GM21528 (cell line): ENCODE results near the gene CADPS2.
A peak's percentile ranks its signal among the peaks of the same experiment; 100 is the strongest.

Experiments used
- ATAC-seq: cut with Tn5 transposase; IDR thresholded peaks from one replicate; pipeline ENCODE4 v1.9.1; 2021; ENCODE audit warnings: mild to moderate bottlenecking, moderate library complexity; ENCODE audit not compliant: unreplicated experiment, low FRiP score

The CADPS2 gene

GRCh38 chr7:122886357-122887081 is at the start of gene CADPS2:
Gene CADPS2 (minus strand): TSS chr7:122886460. CDS start chr7:122886337, 123 bp downstream.
- ATAC-seq: peak; percentile 81

- ATAC-seq: no peak
Measured at GRCh38 chr7:122935620-122936019, 49.4 kb upstream of the CADPS2 start.

GRCh38 chr7:122919643-122920181 is 33.5 kb upstream of the CADPS2 start:
- no peak for ATAC-seq

GRCh38 chr7:122914812-122915211 is 28.6 kb upstream of the CADPS2 start:
- ATAC-seq: no peak

- ATAC-seq: no peak
Measured at GRCh38 chr7:122913608-122914007, 27.3 kb upstream of the CADPS2 start.

- ATAC-seq: no peak
Measured at GRCh38 chr7:122902751-122903495, 16.7 kb upstream of the CADPS2 start.

- ATAC-seq: no peak
Measured at GRCh38 chr7:122901250-122901649, 15.0 kb upstream of the CADPS2 start.

- no peak for ATAC-seq
Measured at GRCh38 chr7:122896509-122896908, 10.2 kb upstream of the CADPS2 start.

- ATAC-seq: no peak
Measured at GRCh38 chr7:122893486-122893885, 7.2 kb upstream of the CADPS2 start.

- no peak for ATAC-seq
Measured at GRCh38 chr7:122889116-122889515, 2.9 kb upstream of the CADPS2 start.

GRCh38 chr7:122887848-122888247 is 1.6 kb upstream of the CADPS2 start:
- no peak for ATAC-seq

GRCh38 chr7:122887198-122887597 is 938 bp upstream of the CADPS2 start:
- no peak for ATAC-seq

- peak; percentile 45 for ATAC-seq
Measured at GRCh38 chr7:122885583-122886356, 490 bp downstream of the CADPS2 start.

GRCh38 chr7:122884186-122884585 is 2.1 kb downstream of the CADPS2 start:
- no peak for ATAC-seq

GRCh38 chr7:122883049-122883680 is 3.1 kb downstream of the CADPS2 start:
- no peak for ATAC-seq

- ATAC-seq: no peak
Measured at GRCh38 chr7:122881324-122881723, 4.9 kb downstream of the CADPS2 start.

- ATAC-seq: no peak
Measured at GRCh38 chr7:122869260-122869659, 17.0 kb downstream of the CADPS2 start.

- ATAC-seq: no peak
Measured at GRCh38 chr7:122867471-122867980, 18.7 kb downstream of the CADPS2 start.

GRCh38 chr7:122864838-122865237 is 21.4 kb downstream of the CADPS2 start:
- no peak for ATAC-seq

- ATAC-seq: no peak
Measured at GRCh38 chr7:122864016-122864415, 22.2 kb downstream of the CADPS2 start.
